Hematopoietic multipotent progenitor cell treated with erythropoietin and hydrocortisone succinate and interleukin-3 and kit ligand, for 6 days (in vitro differentiated cells): ENCODE measurements around the gene VN1R5.

Experiments
- DNase-seq: peaks from one replicate; pipeline ENCODE4 v3.0.0-alpha.2; 2015

The VN1R5 gene

GRCh38 chr1:247303216-247303615 is 47.3 kb downstream of the VN1R5 start:
- no peak for DNase-seq

- DNase-seq = no peak
These were observed 48.2 kb downstream of the VN1R5 start for GRCh38 chr1:247304031-247304430.
